ENCODE data around the gene MED13L.
"Not testable (repeated sequence)": the region's sequence is repeated elsewhere in the genome, so short reads cannot be mapped to it uniquely, and the experiment has no call there.

GRCh38 chr12:116131987-116132386 lies 145.5 kb downstream of the MED13L start:
- TF ChIP-seq CTCF (conservative IDR thresholded peaks at IDR 0.05; ENCODE audit: low read depth, low read length); POLR2A (IDR thresholded peaks at IDR 0.05; ENCODE audit: low read depth, low read length); MAZ (IDR thresholded peaks at IDR 0.05; ENCODE audit: borderline replicate concordance, low read depth, low read length); USF2 (IDR thresholded peaks at IDR 0.05; ENCODE audit: low read depth, low read length); SMC3 (IDR thresholded peaks at IDR 0.05; ENCODE audit: low read depth, low read length); CEBPB (IDR thresholded peaks at IDR 0.05; ENCODE audit: low read depth, low read length); RAD21 (IDR thresholded peaks at IDR 0.05; ENCODE audit: low read length); BHLHE40 (IDR thresholded peaks at IDR 0.05; ENCODE audit: low read depth, low read length): not testable (repeated sequence)
